GM23338 (cell line): ENCODE results near the gene CAMLG. TPM values are rescaled to one million over a fixed set of nuclear protein-coding genes. Genes with fewer than 3 reads are reported as not detected.

Experiments
- ATAC-seq: fragments of 200-7000 bp; cut with Tn5 transposase; 3 replicates; pipeline ENCODE4 v1.9.1; 2020
- DNase-seq: peaks from one replicate; pipeline ENCODE4 v3.0.0-alpha.2; 2015; ENCODE audit warnings: low spot score
- H2AFZ ChIP-seq: fragments of 200-600 bp; sonication (generic); 2 replicates; pipeline ENCODE4 v1.8.0; 2016; ENCODE audit warnings: antibody characterized with exemption, mild to moderate bottlenecking, moderate library complexity
- H3F3A ChIP-seq: fragments of 200-600 bp; sonication (generic); replicated peaks from 2 replicates; pipeline ENCODE4 v1.8.0; 2017; ENCODE audit warnings: antibody characterized with exemption, mixed run types, low read depth
- H3K27ac ChIP-seq: fragments of 200-600 bp; sonication (generic); 2 replicates; pipeline ENCODE4 v1.6.1; 2016; ENCODE audit warnings: low read depth
- H3K27me3 ChIP-seq: fragments of 200-600 bp; sonication (generic); 2 replicates; pipeline ENCODE4 v1.8.0; 2016; ENCODE audit warnings: mild to moderate bottlenecking, mixed run types, moderate library complexity; ENCODE audit not compliant: insufficient read depth
- H3K36me3 ChIP-seq: fragments of 200-600 bp; sonication (generic); 2 replicates; pipeline ENCODE4 v1.8.0; 2016; ENCODE audit warnings: mild to moderate bottlenecking; ENCODE audit not compliant: insufficient read depth
- H3K4me1 ChIP-seq: fragments of 200-600 bp; sonication (generic); 2 replicates; pipeline ENCODE4 v1.8.0; 2016; ENCODE audit warnings: mild to moderate bottlenecking, moderate library complexity; ENCODE audit not compliant: insufficient read depth
- H3K4me2 ChIP-seq: fragments of 200-600 bp; sonication (generic); 2 replicates; pipeline ENCODE4 v1.7.1; 2017; ENCODE audit warnings: mixed run types
- H3K4me3 ChIP-seq: fragments of 200-600 bp; sonication (generic); 2 replicates; pipeline ENCODE4 v1.6.1; 2016; ENCODE audit warnings: mixed run types
- H3K79me2 ChIP-seq: fragments of 200-600 bp; sonication (generic); replicated peaks from 2 replicates; pipeline ENCODE4 v1.8.0; 2017; ENCODE audit warnings: mild to moderate bottlenecking; ENCODE audit not compliant: insufficient read depth
- H3K9me2 ChIP-seq: fragments of 200-600 bp; sonication (generic); 2 replicates; pipeline ENCODE4 v1.8.0; 2017; ENCODE audit not compliant: insufficient read depth
- H4K20me1 ChIP-seq: fragments of 200-600 bp; sonication (generic); replicated peaks from 2 replicates; pipeline ENCODE4 v1.8.0; 2017; ENCODE audit warnings: mild to moderate bottlenecking; ENCODE audit not compliant: insufficient read depth
- H3K27ac Mint-ChIP-seq: 2 replicates; pipeline ENCODE4 v1.8.0; 2020; ENCODE audit warnings: inconsistent platforms, mild to moderate bottlenecking, moderate library complexity, mixed read lengths
- H3K27me3 Mint-ChIP-seq: 3 replicates; pipeline ENCODE4 v1.8.0; 2022; ENCODE audit warnings: low read depth, mild to moderate bottlenecking, moderate library complexity, mixed read lengths, inconsistent platforms; ENCODE audit not compliant: insufficient read depth, poor library complexity
- H3K36me3 Mint-ChIP-seq: 3 replicates; pipeline ENCODE4 v1.8.0; 2021; ENCODE audit warnings: low read depth, mild to moderate bottlenecking, inconsistent platforms, moderate library complexity, mixed read lengths
- H3K4me1 Mint-ChIP-seq: 3 replicates; pipeline ENCODE4 v1.8.0; 2020; ENCODE audit warnings: mild to moderate bottlenecking, inconsistent platforms, mixed read lengths
- H3K4me3 Mint-ChIP-seq: 3 replicates; pipeline ENCODE4 v1.8.0; 2021; ENCODE audit warnings: moderate library complexity, mild to moderate bottlenecking, inconsistent platforms, mixed read lengths
- H3K9me3 Mint-ChIP-seq: 3 replicates; pipeline ENCODE4 v1.8.0; 2020; ENCODE audit warnings: moderate library complexity, mild to moderate bottlenecking, inconsistent platforms, mixed read lengths
- CREB1 ChIP-seq: fragments of 250-450 bp; sonication (Bioruptor Pico); IDR thresholded peaks from 2 replicates; pipeline ENCODE4 v1.5.0; 2020; ENCODE audit warnings: low read depth, mild to moderate bottlenecking, moderate library complexity
- EZH2 ChIP-seq: fragments of 200-600 bp; sonication (generic); IDR thresholded peaks from one replicate; pipeline ENCODE4 v1.8.0; 2017; ENCODE audit warnings: antibody characterized with exemption, mild to moderate bottlenecking, low read depth; ENCODE audit not compliant: unreplicated experiment
- EZH2phosphoT487 ChIP-seq: fragments of 200-600 bp; sonication (generic); IDR thresholded peaks from one replicate; pipeline ENCODE4 v1.8.1; 2018; ENCODE audit warnings: antibody characterized with exemption; ENCODE audit not compliant: unreplicated experiment
- JUNB ChIP-seq: IDR thresholded peaks from one replicate; pipeline ENCODE4 v1.6.1; 2016; ENCODE audit warnings: antibody characterized with exemption; ENCODE audit not compliant: unreplicated experiment
- NANOG ChIP-seq: IDR thresholded peaks from 2 replicates; pipeline ENCODE4 v1.6.1; 2016; ENCODE audit warnings: antibody characterized with exemption, borderline replicate concordance
- ZNF331 ChIP-seq: fragments of 250-450 bp; sonication (Bioruptor Pico); IDR thresholded peaks from 2 replicates; pipeline ENCODE4 v1.5.0; 2020; ENCODE audit warnings: low read depth, mild to moderate bottlenecking, moderate library complexity
- polyA plus RNA-seq: library from polyadenylated mRNA; unstranded; fragments of >200 nt; fragmentation: Nextera tagmentation; extraction: Ambion mirVana; gene quantifications from 2 replicates; pipeline ENCODE4 v1.2.1, GENCODE V29; 2016
- total RNA-seq: library from RNA; depleted of rRNA; stranded (reverse); fragments of >200 nt; shearing (Covaris generic); gene quantifications from 2 replicates; pipeline ENCODE4 v1.2.3, GENCODE V29; 2014
- TF ChIP-seq, protein P1 (sequence below), 2 experiments: fragments of 200-600 bp in 1 of 2; sonication (generic) in 1 of 2; conservative IDR thresholded peaks; 2 replicates each; pipeline versions ENCODE4 v1.5.1 to v1.6.1; 2016 to 2017; ENCODE audit warnings: antibody characterized with exemption in 2 of 2, low read depth in 2 of 2, mild to moderate bottlenecking in 2 of 2, moderate library complexity in 1 of 2
- TF ChIP-seq, protein P2 (sequence below): IDR thresholded peaks from one replicate; pipeline ENCODE4 v1.6.1; 2018; ENCODE audit warnings: antibody characterized with exemption; ENCODE audit not compliant: unreplicated experiment
- TF ChIP-seq, protein P3 (sequence below): fragments of 250-450 bp; sonication (Bioruptor Pico); IDR thresholded peaks from 2 replicates; pipeline ENCODE4 v1.5.0; 2020; ENCODE audit warnings: mild to moderate bottlenecking, moderate library complexity

Gene CAMLG
- total and polyA plus RNA-seq, 2 experiments from 2014 or later: 34.4 to 75.0 TPM

DNA sequence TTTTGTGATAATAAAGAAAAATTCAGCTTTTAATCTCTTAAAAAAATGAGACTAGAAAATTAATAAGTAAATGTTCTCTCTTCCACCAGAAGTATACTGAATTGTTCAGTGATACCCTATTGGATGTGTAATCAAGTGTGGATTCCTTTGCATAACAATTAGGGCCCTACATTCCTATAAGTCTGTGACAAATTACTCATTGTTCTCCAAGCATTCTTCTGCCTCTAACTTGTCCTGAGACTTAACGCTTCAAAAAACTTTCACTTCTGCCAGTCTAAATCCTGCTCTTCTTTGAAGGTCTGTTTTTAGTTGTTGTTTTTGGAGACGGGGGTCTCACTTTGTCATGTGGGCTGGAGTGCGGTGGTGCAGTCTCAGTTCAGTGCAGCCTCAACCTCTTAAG, 11.1 kb downstream of the CAMLG start:
- Histone ChIP-seq H3K27ac (peak overlapping the region; percentile 27), H3K36me3 (peaks cover 6% of the 10 kb centered on the region), H3K4me2 (0 out of 2 replicates have a peak overlapping the region, but pooled peaks have one; percentile 10), H3K27me3 (no peaks in the 10 kb centered on the region), H2AFZ (no peak overlapping the region), H3K79me2 (no peaks in the 10 kb centered on the region; the same call in 1 of the 2 replicates), H3K4me1 (no peaks in the 10 kb centered on the region), H3F3A (0 out of 2 replicates have a peak, but pooled peaks cover 3% of the 10 kb centered on the region), H3K4me3 (no peak overlapping the region), H3K9me2 (no peaks in the 10 kb centered on the region), H4K20me1 (no peaks in the 10 kb centered on the region)
- peaks cover 7% of the 10 kb centered on the region; the same call in 2 of the 3 replicates for H3K4me1 Mint-ChIP-seq
- ATAC-seq: peak; percentile 76
- H3K27ac Mint-ChIP-seq: peak overlapping the region; percentile 63
- H3K4me3 Mint-ChIP-seq: no peak overlapping the region
- peaks cover 3% of the 10 kb centered on the region for H3K27me3 Mint-ChIP-seq
- H3K9me3 Mint-ChIP-seq: no peaks in the 10 kb centered on the region
- TF ChIP-seq EZH2 (no peak), NANOG (no peak), EZH2phosphoT487 (no peak), JUNB (no peak), CREB1 (CRISPR knock-in tag) (peak; percentile 8; the same call in 1 of the 2 replicates), ZNF331 (CRISPR knock-in tag) (no peak)
- TF ChIP-seq, protein P1, sequence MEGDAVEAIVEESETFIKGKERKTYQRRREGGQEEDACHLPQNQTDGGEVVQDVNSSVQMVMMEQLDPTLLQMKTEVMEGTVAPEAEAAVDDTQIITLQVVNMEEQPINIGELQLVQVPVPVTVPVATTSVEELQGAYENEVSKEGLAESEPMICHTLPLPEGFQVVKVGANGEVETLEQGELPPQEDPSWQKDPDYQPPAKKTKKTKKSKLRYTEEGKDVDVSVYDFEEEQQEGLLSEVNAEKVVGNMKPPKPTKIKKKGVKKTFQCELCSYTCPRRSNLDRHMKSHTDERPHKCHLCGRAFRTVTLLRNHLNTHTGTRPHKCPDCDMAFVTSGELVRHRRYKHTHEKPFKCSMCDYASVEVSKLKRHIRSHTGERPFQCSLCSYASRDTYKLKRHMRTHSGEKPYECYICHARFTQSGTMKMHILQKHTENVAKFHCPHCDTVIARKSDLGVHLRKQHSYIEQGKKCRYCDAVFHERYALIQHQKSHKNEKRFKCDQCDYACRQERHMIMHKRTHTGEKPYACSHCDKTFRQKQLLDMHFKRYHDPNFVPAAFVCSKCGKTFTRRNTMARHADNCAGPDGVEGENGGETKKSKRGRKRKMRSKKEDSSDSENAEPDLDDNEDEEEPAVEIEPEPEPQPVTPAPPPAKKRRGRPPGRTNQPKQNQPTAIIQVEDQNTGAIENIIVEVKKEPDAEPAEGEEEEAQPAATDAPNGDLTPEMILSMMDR (conservative IDR thresholded peaks at IDR 0.05; ENCODE audit: low read depth in 2 of 2): no peak
- TF ChIP-seq, protein P2, sequence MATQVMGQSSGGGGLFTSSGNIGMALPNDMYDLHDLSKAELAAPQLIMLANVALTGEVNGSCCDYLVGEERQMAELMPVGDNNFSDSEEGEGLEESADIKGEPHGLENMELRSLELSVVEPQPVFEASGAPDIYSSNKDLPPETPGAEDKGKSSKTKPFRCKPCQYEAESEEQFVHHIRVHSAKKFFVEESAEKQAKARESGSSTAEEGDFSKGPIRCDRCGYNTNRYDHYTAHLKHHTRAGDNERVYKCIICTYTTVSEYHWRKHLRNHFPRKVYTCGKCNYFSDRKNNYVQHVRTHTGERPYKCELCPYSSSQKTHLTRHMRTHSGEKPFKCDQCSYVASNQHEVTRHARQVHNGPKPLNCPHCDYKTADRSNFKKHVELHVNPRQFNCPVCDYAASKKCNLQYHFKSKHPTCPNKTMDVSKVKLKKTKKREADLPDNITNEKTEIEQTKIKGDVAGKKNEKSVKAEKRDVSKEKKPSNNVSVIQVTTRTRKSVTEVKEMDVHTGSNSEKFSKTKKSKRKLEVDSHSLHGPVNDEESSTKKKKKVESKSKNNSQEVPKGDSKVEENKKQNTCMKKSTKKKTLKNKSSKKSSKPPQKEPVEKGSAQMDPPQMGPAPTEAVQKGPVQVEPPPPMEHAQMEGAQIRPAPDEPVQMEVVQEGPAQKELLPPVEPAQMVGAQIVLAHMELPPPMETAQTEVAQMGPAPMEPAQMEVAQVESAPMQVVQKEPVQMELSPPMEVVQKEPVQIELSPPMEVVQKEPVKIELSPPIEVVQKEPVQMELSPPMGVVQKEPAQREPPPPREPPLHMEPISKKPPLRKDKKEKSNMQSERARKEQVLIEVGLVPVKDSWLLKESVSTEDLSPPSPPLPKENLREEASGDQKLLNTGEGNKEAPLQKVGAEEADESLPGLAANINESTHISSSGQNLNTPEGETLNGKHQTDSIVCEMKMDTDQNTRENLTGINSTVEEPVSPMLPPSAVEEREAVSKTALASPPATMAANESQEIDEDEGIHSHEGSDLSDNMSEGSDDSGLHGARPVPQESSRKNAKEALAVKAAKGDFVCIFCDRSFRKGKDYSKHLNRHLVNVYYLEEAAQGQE: no peak
- DNase-seq: peak; percentile 80
- peaks cover 4% of the 10 kb centered on the region; the same call in 2 of the 3 replicates for H3K36me3 Mint-ChIP-seq

DNA sequence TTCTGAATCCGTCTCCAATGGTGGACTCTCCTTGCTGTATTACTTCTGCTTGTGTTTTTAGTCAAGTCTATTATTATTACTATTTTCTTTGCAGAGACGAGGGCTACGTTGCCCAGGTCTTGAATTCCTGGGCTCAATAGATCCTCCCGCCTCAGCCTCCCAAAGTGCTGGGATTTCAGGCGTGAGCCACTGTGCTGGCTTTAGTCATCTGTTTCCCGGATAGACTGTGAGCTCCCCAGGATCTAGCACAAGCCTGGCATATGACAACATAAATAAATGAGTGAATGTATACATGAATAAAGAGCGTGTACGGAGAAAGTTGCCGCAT, 19.8 kb downstream of the CAMLG start:
- Mint-ChIP-seq H3K4me1 (peaks cover 10% of the 10 kb centered on the region), H3K27me3 (peaks cover 3% of the 10 kb centered on the region), H3K4me3 (peak overlapping the region; percentile 99), H3K9me3 (no peaks in the 10 kb centered on the region), H3K36me3 (peaks cover 3% of the 10 kb centered on the region; the same call in 1 of the 3 replicates), H3K27ac (peak overlapping the region; percentile 86)
- peak overlapping the region; percentile 80 for H2AFZ ChIP-seq
- H3K36me3 ChIP-seq: no peaks in the 10 kb centered on the region
- H3K4me3 ChIP-seq: peak overlapping the region; percentile 95
- no peaks in the 10 kb centered on the region for H3K9me2 ChIP-seq
- peaks cover 9% of the 10 kb centered on the region; the same call in 1 of the 2 replicates for H3K27me3 ChIP-seq
- peaks cover 9% of the 10 kb centered on the region; the same call in 1 of the 2 replicates for H3K4me1 ChIP-seq
- 0 out of 2 replicates have a peak overlapping the region, but pooled peaks have one; percentile 26 for H3K27ac ChIP-seq
- H3F3A ChIP-seq: no peaks in the 10 kb centered on the region; the same call in 1 of the 2 replicates
- DNase-seq (no peak), ATAC-seq (peak; percentile 41)
- H4K20me1 ChIP-seq: peaks cover 30% of the 10 kb centered on the region
- peaks cover 45% of the 10 kb centered on the region for H3K79me2 ChIP-seq
- H3K4me2 ChIP-seq: peak overlapping the region; percentile 77
- TF ChIP-seq, protein P3, sequence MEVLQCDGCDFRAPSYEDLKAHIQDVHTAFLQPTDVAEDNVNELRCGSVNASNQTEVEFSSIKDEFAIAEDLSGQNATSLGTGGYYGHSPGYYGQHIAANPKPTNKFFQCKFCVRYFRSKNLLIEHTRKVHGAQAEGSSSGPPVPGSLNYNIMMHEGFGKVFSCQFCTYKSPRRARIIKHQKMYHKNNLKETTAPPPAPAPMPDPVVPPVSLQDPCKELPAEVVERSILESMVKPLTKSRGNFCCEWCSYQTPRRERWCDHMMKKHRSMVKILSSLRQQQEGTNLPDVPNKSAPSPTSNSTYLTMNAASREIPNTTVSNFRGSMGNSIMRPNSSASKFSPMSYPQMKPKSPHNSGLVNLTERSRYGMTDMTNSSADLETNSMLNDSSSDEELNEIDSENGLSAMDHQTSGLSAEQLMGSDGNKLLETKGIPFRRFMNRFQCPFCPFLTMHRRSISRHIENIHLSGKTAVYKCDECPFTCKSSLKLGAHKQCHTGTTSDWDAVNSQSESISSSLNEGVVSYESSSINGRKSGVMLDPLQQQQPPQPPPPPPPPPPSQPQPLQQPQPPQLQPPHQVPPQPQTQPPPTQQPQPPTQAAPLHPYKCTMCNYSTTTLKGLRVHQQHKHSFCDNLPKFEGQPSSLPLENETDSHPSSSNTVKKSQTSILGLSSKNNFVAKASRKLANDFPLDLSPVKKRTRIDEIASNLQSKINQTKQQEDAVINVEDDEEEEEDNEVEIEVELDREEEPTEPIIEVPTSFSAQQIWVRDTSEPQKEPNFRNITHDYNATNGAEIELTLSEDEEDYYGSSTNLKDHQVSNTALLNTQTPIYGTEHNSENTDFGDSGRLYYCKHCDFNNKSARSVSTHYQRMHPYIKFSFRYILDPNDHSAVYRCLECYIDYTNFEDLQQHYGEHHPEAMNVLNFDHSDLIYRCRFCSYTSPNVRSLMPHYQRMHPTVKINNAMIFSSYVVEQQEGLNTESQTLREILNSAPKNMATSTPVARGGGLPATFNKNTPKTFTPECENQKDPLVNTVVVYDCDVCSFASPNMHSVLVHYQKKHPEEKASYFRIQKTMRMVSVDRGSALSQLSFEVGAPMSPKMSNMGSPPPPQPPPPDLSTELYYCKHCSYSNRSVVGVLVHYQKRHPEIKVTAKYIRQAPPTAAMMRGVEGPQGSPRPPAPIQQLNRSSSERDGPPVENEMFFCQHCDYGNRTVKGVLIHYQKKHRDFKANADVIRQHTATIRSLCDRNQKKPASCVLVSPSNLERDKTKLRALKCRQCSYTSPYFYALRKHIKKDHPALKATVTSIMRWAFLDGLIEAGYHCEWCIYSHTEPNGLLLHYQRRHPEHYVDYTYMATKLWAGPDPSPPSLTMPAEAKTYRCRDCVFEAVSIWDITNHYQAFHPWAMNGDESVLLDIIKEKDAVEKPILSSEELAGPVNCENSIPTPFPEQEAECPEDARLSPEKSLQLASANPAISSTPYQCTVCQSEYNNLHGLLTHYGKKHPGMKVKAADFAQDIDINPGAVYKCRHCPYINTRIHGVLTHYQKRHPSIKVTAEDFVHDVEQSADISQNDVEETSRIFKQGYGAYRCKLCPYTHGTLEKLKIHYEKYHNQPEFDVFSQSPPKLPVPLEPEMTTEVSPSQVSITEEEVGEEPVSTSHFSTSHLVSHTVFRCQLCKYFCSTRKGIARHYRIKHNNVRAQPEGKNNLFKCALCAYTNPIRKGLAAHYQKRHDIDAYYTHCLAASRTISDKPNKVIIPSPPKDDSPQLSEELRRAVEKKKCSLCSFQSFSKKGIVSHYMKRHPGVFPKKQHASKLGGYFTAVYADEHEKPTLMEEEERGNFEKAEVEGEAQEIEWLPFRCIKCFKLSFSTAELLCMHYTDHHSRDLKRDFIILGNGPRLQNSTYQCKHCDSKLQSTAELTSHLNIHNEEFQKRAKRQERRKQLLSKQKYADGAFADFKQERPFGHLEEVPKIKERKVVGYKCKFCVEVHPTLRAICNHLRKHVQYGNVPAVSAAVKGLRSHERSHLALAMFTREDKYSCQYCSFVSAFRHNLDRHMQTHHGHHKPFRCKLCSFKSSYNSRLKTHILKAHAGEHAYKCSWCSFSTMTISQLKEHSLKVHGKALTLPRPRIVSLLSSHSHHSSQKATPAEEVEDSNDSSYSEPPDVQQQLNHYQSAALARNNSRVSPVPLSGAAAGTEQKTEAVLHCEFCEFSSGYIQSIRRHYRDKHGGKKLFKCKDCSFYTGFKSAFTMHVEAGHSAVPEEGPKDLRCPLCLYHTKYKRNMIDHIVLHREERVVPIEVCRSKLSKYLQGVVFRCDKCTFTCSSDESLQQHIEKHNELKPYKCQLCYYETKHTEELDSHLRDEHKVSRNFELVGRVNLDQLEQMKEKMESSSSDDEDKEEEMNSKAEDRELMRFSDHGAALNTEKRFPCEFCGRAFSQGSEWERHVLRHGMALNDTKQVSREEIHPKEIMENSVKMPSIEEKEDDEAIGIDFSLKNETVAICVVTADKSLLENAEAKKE (CRISPR knock-in tag): no peak
- TF ChIP-seq EZH2phosphoT487: no peak
